Smooth muscle cell (in vitro differentiated cells): Measurements from ENCODE around the gene NECAB2. TPM values are rescaled to one million over a fixed set of nuclear protein-coding genes. Genes with fewer than 3 reads are reported as not detected.

Experiments
- DNase-seq: peaks from one replicate; lab custom pipeline; 2025; ENCODE audit not compliant: unreplicated experiment; lab: John Stamatoyannopoulos, UW
- H2AFZ ChIP-seq: fragments of 200-600 bp; sonication (generic); 2 replicates; pipeline ENCODE4 v1.6.0; 2016; ENCODE audit warnings: antibody characterized with exemption, low read depth, mild to moderate bottlenecking
- H3F3A ChIP-seq: fragments of 200-600 bp; sonication (generic); 2 replicates; pipeline ENCODE4 v1.6.0; 2017; ENCODE audit warnings: antibody characterized with exemption, low read depth
- H3K27ac ChIP-seq: fragments of 200-600 bp; sonication (generic); 2 replicates; pipeline ENCODE4 v1.5.1; 2016; ENCODE audit warnings: low read depth, mild to moderate bottlenecking
- H3K27me3 ChIP-seq: fragments of 200-600 bp; sonication (generic); 2 replicates; pipeline ENCODE4 v1.6.1; 2016; ENCODE audit warnings: low read depth, mild to moderate bottlenecking
- H3K36me3 ChIP-seq: fragments of 200-600 bp; sonication (generic); 2 replicates; pipeline ENCODE4 v1.5.1; 2016; ENCODE audit warnings: low read depth
- H3K4me1 ChIP-seq: fragments of 200-600 bp; sonication (generic); 2 replicates; pipeline ENCODE4 v1.5.1; 2016; ENCODE audit warnings: low read depth
- H3K4me2 ChIP-seq: fragments of 200-600 bp; sonication (generic); 2 replicates; pipeline ENCODE4 v1.6.0; 2016; ENCODE audit warnings: mild to moderate bottlenecking
- H3K4me3 ChIP-seq: fragments of 200-600 bp; sonication (generic); 2 replicates; pipeline ENCODE4 v1.5.1; 2016; ENCODE audit warnings: mild to moderate bottlenecking
- H3K79me2 ChIP-seq: fragments of 200-600 bp; sonication (generic); 2 replicates; pipeline ENCODE4 v1.6.0; 2016; ENCODE audit warnings: low read depth, mild to moderate bottlenecking
- H3K9ac ChIP-seq: fragments of 200-600 bp; sonication (generic); 2 replicates; pipeline ENCODE4 v1.6.0; 2016; ENCODE audit warnings: low read depth
- H3K9me3 ChIP-seq: fragments of 200-600 bp; sonication (generic); replicated peaks from 2 replicates; pipeline ENCODE4 v1.5.1; 2016; ENCODE audit warnings: low read depth
- H4K20me1 ChIP-seq: fragments of 200-600 bp; sonication (generic); 2 replicates; pipeline ENCODE4 v1.6.0; 2016; ENCODE audit warnings: low read depth
- WGBS: methylation state at CpG from one replicate; pipeline ENCODE4 v1.1.7; 2016; ENCODE audit warnings: low lambda C conversion rate; 5-methylcytosine and 5-hydroxymethylcytosine counted together
- polyA plus RNA-seq: library from polyadenylated mRNA; unstranded; fragments of >200 nt; fragmentation: Nextera tagmentation; extraction: Ambion mirVana; gene quantifications from 2 replicates; pipeline ENCODE4 v1.2.1, GENCODE V29; 2016
- total RNA-seq: library from RNA; depleted of rRNA; stranded (reverse); fragments of >200 nt; gene quantifications from 2 replicates; pipeline ENCODE4 v1.2.3, GENCODE V29; 2014
- TF ChIP-seq, protein P1 (sequence below): fragments of 200-600 bp; sonication (generic); IDR thresholded peaks from 2 replicates; pipeline ENCODE4 v1.5.1; 2017; ENCODE audit warnings: borderline replicate concordance, mild to moderate bottlenecking, antibody characterized with exemption; ENCODE audit not compliant: insufficient read depth, poor library complexity, severe bottlenecking

NECAB2 gene
- total and polyA plus RNA-seq, 2 experiments from 2014 or later, result 0.22 to 1.7 TPM

DNA sequence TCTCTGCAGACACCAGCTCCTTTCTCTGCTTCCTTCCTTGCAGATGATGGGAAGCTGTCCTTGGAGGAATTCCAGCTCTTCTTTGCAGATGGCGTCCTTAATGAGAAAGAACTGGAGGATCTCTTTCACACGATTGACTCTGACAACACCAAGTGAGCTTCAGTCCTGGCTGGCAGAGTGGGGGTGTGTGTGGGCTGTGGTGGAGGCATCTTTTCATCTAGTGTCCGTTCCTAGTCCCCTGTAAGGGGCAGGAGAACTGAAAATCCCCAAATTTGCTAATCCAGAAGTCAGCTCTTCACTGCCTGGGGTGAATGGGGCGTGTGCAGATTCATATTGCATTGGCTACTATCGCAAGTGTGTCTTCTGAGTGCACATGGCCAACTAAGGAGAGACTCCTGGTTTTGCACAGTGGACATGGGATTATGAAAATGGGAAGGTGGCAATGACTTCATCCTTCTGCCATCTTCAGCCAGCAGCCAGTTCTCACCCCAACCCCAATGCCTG, 10.4 kb downstream of the NECAB2 start:
- H3K27ac ChIP-seq, result no peak overlapping the region
- no peak overlapping the region for H3K9ac ChIP-seq
- H3K4me1 ChIP-seq, result no peaks in the 10 kb centered on the region
- no peaks in the 10 kb centered on the region for H3F3A ChIP-seq
- no peak overlapping the region for H3K4me2 ChIP-seq
- TF ChIP-seq, protein P1, sequence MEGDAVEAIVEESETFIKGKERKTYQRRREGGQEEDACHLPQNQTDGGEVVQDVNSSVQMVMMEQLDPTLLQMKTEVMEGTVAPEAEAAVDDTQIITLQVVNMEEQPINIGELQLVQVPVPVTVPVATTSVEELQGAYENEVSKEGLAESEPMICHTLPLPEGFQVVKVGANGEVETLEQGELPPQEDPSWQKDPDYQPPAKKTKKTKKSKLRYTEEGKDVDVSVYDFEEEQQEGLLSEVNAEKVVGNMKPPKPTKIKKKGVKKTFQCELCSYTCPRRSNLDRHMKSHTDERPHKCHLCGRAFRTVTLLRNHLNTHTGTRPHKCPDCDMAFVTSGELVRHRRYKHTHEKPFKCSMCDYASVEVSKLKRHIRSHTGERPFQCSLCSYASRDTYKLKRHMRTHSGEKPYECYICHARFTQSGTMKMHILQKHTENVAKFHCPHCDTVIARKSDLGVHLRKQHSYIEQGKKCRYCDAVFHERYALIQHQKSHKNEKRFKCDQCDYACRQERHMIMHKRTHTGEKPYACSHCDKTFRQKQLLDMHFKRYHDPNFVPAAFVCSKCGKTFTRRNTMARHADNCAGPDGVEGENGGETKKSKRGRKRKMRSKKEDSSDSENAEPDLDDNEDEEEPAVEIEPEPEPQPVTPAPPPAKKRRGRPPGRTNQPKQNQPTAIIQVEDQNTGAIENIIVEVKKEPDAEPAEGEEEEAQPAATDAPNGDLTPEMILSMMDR, result no peak
- no peaks in the 10 kb centered on the region for H3K79me2 ChIP-seq
- no peak overlapping the region for H2AFZ ChIP-seq
- no peaks in the 10 kb centered on the region for H3K36me3 ChIP-seq
- DNase-seq, result no peak
- H3K4me3 ChIP-seq, result no peak overlapping the region
- H3K9me3 ChIP-seq, result no peaks in the 10 kb centered on the region
- no peaks in the 10 kb centered on the region for H4K20me1 ChIP-seq
- 75% methylated on average over 5 of the region's 5 CpGs for WGBS
- H3K27me3 ChIP-seq, result no peaks in the 10 kb centered on the region

- WGBS, result 83% methylated on average over 7 of the region's 7 CpGs
- H3K4me3 ChIP-seq, result no peak overlapping the region
- TF ChIP-seq, protein P1, result no peak
These were observed 11.4 kb downstream of the NECAB2 start for GRCh38 chr16:83979441-83979840.

GRCh38 chr16:83980794-83981193, 12.8 kb downstream of the NECAB2 start:
- Histone ChIP-seq H4K20me1 (no peaks in the 10 kb centered on the region), H3K79me2 (no peaks in the 10 kb centered on the region), H3K9ac (no peak overlapping the region), H3K27ac (no peak overlapping the region), H3K4me1 (no peaks in the 10 kb centered on the region), H3K9me3 (no peaks in the 10 kb centered on the region), H3F3A (no peaks in the 10 kb centered on the region), H2AFZ (no peak overlapping the region), H3K27me3 (no peaks in the 10 kb centered on the region), H3K36me3 (no peaks in the 10 kb centered on the region), H3K4me3 (no peak overlapping the region), H3K4me2 (no peak overlapping the region)
- no peak for DNase-seq
- WGBS, result 84% methylated on average over 2 of the region's 2 CpGs
- TF ChIP-seq, protein P1, result no peak

More at GRCh38 chr16:83979441-83979840, 11.4 kb downstream of the NECAB2 start:
- no peaks in the 10 kb centered on the region for H3K4me1 ChIP-seq
- H3K36me3 ChIP-seq, result no peaks in the 10 kb centered on the region
- H3F3A ChIP-seq, result no peaks in the 10 kb centered on the region
- no peaks in the 10 kb centered on the region for H3K79me2 ChIP-seq
- H4K20me1 ChIP-seq, result no peaks in the 10 kb centered on the region
- no peaks in the 10 kb centered on the region for H3K9me3 ChIP-seq
- H3K27me3 ChIP-seq, result no peaks in the 10 kb centered on the region
- no peak overlapping the region for H3K27ac ChIP-seq
- H3K9ac ChIP-seq, result no peak overlapping the region
- H3K4me2 ChIP-seq, result no peak overlapping the region
- DNase-seq, result no peak
- H2AFZ ChIP-seq, result no peak overlapping the region

DNA sequence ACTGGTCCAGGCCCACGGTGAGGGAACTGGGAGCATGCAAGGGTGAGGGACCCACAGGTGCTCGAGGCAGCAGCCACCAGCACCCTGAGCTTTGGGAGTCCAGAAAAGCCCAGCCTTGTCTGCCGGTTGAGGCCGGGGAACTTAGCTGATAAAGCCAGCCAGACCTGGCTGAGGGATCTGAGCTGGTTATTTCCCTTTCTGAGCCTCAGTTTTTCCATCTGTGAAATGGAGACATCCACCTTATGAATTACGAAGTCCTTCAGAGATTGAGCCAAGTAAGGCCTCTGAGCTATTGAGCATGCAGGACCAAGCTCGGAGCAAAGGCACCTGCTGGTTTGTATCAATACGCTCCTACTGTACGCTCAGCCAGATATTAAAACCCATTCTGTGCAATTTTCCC, 13.8 kb downstream of the NECAB2 start:
- TF ChIP-seq, protein P1, result no peak
- H2AFZ ChIP-seq, result no peak overlapping the region
- H3K4me2 ChIP-seq, result no peak overlapping the region
- H3K9ac ChIP-seq, result no peak overlapping the region
- H3K27me3 ChIP-seq, result no peaks in the 10 kb centered on the region
- no peaks in the 10 kb centered on the region for H3F3A ChIP-seq
- H4K20me1 ChIP-seq, result no peaks in the 10 kb centered on the region
- no peaks in the 10 kb centered on the region for H3K4me1 ChIP-seq
- no peaks in the 10 kb centered on the region for H3K9me3 ChIP-seq
- no peak for DNase-seq
- H3K36me3 ChIP-seq, result no peaks in the 10 kb centered on the region
- 97% methylated on average over 8 of the region's 8 CpGs for WGBS
- no peak overlapping the region for H3K27ac ChIP-seq
- no peak overlapping the region for H3K4me3 ChIP-seq
- H3K79me2 ChIP-seq, result no peaks in the 10 kb centered on the region
